Mucosa of descending colon (tissue), 3 donors: ENCODE data around the gene GNAQ. TPM values are rescaled to one million over a fixed set of nuclear protein-coding genes. Genes with fewer than 3 reads are reported as not detected.
A peak's percentile ranks its signal among the peaks of the same experiment; 100 is the strongest.

Experiments used
- ATAC-seq: fragments of 200-7000 bp; cut with Tn5 transposase; one replicate; pipeline ENCODE4 v1.9.1; 2020; ENCODE audit warnings: mild to moderate bottlenecking, moderate library complexity
- DNase-seq, 3 donors: peaks; one replicate each; pipeline ENCODE4 v3.0.0-alpha.2; 2020
- H3K36me3 ChIP-seq: fragments of 200-600 bp; one replicate; pipeline ENCODE4 v1.8.0; 2021; ENCODE audit warnings: low read depth, mild to moderate bottlenecking
- H3K4me1 ChIP-seq: fragments of 200-600 bp; one replicate; pipeline ENCODE4 v1.8.0; 2021; ENCODE audit warnings: low read depth, mild to moderate bottlenecking
- H3K4me3 ChIP-seq: fragments of 200-600 bp; one replicate; pipeline ENCODE4 v1.8.0; 2021; ENCODE audit warnings: mild to moderate bottlenecking
- H3K9me3 ChIP-seq: fragments of 200-600 bp; one replicate; pipeline ENCODE4 v1.8.0; 2021; ENCODE audit warnings: mild to moderate bottlenecking
- intact Hi-C, 2 donors: fragments of 100-400 bp; cut with DNase I in 1 of 2; cut with micrococcal nuclease in 1 of 2; formaldehyde crosslinking; loops; one replicate each; pipeline versions ENCODE4 v1.11.0 to v1.11.1; 2022; cut with DNase I, micrococcal nuclease
- total RNA-seq, 3 donors: library from RNA; stranded (reverse); fragmentation: NEBNext Ultra II Directional in 2 of 3; extraction: Animal tissue kit (Norgen Biotek cat#: 25700) in 2 of 3; gene quantifications; one replicate each; pipeline versions ENCODE4 v1.2.1 to v1.2.4, GENCODE V29; 2021 to 2023
- TF ChIP-seq, protein P1 (sequence below): fragments of 200-600 bp; IDR thresholded peaks from one replicate; pipeline ENCODE4 v1.8.0; 2022; ENCODE audit warnings: antibody characterized with exemption, mild to moderate bottlenecking
- donor health status: DM: no; HTN: no; CAD: no; lungs with moderate emphysema.
- donor health status: DM: no; HTN: no; CAD: no.
- donor health status: DM: no; HTN: yes; CAD: no.

GNAQ gene
- total RNA-seq, 3 donors from 2014 or later = 95.9 to 115 (median 104) TPM

GRCh38 chr9:78038620-78039300 is 7.1 kb upstream of the GNAQ start:
- Histone ChIP-seq H3K36me3 (no peaks in the 10 kb centered on the region), H3K4me1 (peaks cover 28% of the 10 kb centered on the region), H3K4me3 (no peak overlapping the region), H3K9me3 (no peaks in the 10 kb centered on the region)
- ATAC-seq (peak; percentile 77), DNase-seq (peak in 1 of 3 donors; percentile 31)
- intact Hi-C loops = loop anchor here (10.0 kb wide), 2 partner anchors 64 to 184 kb away; no protein-coding TSS in a partner anchor
- TF ChIP-seq, protein P1, sequence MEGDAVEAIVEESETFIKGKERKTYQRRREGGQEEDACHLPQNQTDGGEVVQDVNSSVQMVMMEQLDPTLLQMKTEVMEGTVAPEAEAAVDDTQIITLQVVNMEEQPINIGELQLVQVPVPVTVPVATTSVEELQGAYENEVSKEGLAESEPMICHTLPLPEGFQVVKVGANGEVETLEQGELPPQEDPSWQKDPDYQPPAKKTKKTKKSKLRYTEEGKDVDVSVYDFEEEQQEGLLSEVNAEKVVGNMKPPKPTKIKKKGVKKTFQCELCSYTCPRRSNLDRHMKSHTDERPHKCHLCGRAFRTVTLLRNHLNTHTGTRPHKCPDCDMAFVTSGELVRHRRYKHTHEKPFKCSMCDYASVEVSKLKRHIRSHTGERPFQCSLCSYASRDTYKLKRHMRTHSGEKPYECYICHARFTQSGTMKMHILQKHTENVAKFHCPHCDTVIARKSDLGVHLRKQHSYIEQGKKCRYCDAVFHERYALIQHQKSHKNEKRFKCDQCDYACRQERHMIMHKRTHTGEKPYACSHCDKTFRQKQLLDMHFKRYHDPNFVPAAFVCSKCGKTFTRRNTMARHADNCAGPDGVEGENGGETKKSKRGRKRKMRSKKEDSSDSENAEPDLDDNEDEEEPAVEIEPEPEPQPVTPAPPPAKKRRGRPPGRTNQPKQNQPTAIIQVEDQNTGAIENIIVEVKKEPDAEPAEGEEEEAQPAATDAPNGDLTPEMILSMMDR = no peak

- no peaks in the 10 kb centered on the region for H3K9me3 ChIP-seq
- no peak overlapping the region for H3K4me3 ChIP-seq
- peak; percentile 34 for ATAC-seq
- H3K4me1 ChIP-seq = peaks cover 36% of the 10 kb centered on the region
- TF ChIP-seq, protein P1 = peak; percentile 78
- intact Hi-C loops = loop anchor here (10.0 kb wide), 2 partner anchors 61 to 181 kb away; no protein-coding TSS in a partner anchor
- peak in 1 of 3 donors; percentile 71 for DNase-seq
- no peaks in the 10 kb centered on the region for H3K36me3 ChIP-seq
Measured at GRCh38 chr9:78035383-78035993, 3.9 kb upstream of the GNAQ start.

GRCh38 chr9:78033870-78034269 is 2.3 kb upstream of the GNAQ start:
- ATAC-seq (no peak), DNase-seq (no peak)
- H3K36me3 ChIP-seq = no peaks in the 10 kb centered on the region
- no peaks in the 10 kb centered on the region for H3K9me3 ChIP-seq
- H3K4me1 ChIP-seq = peaks cover 34% of the 10 kb centered on the region
- H3K4me3 ChIP-seq = no peak overlapping the region
- TF ChIP-seq, protein P1 = no peak
- intact Hi-C loops = loop anchor here (10.0 kb wide), 2 partner anchors 59 to 179 kb away; no protein-coding TSS in a partner anchor

DNA sequence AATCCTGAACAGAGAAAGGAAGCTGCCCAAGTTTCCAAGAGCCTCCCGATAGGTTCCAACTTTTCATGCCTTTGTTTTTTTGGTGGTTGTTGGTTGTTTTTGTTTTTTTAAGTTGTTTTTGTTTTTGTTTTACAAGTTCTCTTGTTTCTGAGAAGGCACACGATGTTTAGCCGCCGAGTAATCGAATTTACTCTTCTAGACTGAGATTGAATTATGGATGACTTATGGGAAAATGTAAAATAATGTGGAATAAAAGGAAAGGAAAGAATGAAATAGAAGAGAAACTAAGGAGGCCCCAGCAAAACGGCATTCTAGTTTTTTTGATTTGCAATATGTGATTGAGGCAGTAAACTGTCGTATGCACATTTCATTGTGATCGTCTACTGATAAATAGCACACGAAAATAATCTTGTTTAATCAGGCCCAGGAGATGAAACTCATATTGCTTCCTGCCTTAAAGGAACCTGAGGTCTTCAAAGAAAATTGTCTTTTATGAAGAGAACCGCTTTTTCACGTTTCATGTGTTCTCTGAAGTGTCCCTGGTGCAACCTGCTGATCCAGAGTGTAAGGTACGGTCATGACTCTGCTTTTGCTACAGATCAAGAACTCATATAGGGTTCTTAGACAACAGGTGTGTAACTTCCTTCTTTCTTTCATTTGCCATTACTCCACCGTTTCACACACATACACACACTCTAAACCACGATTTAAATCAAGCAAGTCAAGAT is 1.3 kb upstream of the GNAQ start:
- intact Hi-C loops = loop anchor here (10.0 kb wide), 2 partner anchors 58 to 178 kb away; no protein-coding TSS in a partner anchor
- TF ChIP-seq, protein P1 = no peak

GRCh38 chr9:78031893-78032729 is 500 bp upstream of the GNAQ start:
- TF ChIP-seq, protein P1 = no peak
- ATAC-seq (peak; percentile 87), DNase-seq (peak; percentile 93 to 95 (median 93))
- peak overlapping the region; percentile 75 for H3K4me3 ChIP-seq
- H3K4me1 ChIP-seq = peaks cover 33% of the 10 kb centered on the region
- no peaks in the 10 kb centered on the region for H3K36me3 ChIP-seq
- no peaks in the 10 kb centered on the region for H3K9me3 ChIP-seq
- intact Hi-C loops = loop anchor here (10.0 kb wide), 2 partner anchors 57 to 177 kb away; no protein-coding TSS in a partner anchor

More for the DNA sequence above, 1.3 kb upstream of the GNAQ start:
- peak overlapping the region; percentile 75 for H3K4me3 ChIP-seq
- H3K9me3 ChIP-seq = no peaks in the 10 kb centered on the region
- no peaks in the 10 kb centered on the region for H3K36me3 ChIP-seq
- peaks cover 30% of the 10 kb centered on the region for H3K4me1 ChIP-seq
- peak; percentile 20 for ATAC-seq
- DNase-seq = peak in 1 of 3 donors; percentile 61
